Cerebellar cortex (tissue), 1 donor: ENCODE data around the gene LRIG1.

Source experiments
- DNase-seq: peaks from one replicate; pipeline ENCODE4 v3.0.0-alpha.2; 2015; ENCODE audit warnings: low spot score

Gene LRIG1

DNA sequence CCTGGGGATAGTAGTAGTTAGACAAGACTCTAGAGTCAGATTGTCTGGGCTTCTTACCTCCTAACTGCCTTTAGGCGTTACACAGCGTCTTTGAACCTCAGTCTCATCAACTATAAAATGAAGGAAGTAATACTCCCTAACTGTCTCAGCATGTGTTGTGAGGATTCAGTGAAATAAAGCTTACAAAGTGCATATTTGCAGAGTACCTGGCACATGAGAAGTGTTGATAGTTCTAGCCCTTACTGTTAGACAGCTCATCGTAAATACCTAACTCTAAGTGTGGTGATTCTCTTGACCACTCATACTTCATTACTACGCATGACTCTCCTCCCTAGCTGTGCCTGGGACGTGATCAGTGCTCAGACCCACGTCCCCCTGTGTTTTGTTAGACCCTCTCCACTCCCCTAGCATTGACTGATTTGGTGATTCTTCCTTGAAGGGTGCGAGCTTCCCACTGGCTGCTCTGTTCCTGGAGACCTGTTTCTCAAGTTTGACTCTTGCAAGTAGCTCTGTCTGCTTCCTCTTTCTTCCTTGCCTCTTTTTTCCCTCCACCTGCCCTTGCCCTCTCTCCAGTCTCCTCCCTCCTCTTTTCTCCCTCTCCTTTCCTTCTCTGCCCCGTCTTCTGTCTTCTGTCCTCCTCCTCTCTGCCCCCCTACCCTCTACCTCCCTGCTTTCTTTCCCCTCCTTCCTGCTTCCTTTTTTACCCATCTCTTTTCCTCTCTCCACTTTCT is 155.8 kb downstream of the LRIG1 start:
- DNase-seq: no peak

DNA sequence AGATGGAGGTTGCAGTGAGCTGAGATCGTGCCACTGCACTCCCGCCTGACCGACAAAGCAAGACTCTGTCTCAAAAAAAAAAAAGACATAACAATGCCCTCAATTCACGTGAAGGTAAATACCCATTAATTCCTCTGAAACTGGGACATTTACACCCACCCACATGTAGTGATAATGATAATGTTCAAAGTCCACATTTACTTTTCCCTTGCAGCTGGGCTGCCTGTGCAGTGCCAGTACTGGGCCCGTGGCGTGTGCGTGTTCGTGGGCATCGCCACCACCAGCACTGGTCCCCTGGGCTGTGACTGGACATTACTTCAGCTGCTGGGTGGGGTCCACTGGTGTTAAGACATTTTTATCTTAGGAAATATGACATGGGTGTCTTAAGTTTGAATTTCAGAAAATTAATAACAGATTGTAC is 156.4 kb downstream of the LRIG1 start:
- no peak for DNase-seq

DNA sequence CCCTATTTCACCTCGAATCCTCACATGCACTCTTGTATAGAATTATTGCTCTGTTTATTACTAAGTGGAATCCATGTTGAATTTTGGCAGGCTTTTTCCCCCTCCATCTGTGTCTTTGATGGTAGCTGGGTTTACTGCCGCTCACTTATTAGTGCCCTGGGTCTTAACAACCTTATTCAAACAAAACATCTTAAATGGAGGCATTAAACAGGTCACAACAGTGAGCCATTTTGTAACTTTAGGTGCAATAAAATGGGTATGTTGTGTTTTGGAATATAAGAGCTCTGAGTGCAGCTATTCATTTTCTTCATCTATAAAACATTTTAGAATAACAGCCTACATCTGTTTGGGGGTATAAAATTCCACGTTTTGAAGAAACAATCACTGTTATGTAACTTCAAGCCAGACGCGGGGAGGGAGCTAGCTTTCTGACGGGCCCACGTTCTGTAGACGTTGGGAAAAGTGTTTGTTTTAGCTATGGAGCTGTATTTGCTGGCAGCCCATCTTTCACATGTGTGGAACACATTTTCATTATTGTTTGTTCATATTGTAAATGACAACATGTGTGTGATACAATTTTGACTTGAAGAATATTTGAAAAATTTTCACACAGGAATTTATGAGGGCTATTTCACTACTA is 158.0 kb downstream of the LRIG1 start:
- DNase-seq: no peak

DNA sequence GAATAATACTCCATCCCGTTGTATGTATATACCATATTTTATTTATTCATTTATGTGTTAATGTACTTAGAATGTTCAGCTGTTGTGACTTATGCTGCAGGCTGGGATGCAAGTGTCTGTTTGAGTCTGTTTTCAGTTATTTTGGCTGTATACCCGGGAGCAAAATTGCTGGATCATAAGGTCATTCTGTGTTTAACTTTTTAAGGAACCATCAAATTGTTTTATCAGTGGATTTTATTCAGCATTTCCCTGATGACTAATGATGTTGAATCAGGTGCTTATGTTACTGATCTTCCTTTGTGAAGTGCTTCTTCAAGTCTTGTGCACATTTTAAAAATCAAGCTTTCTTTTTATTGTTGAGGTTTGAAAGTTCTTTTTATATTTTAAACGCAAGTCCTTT is 161.9 kb downstream of the LRIG1 start:
- DNase-seq: no peak

DNA sequence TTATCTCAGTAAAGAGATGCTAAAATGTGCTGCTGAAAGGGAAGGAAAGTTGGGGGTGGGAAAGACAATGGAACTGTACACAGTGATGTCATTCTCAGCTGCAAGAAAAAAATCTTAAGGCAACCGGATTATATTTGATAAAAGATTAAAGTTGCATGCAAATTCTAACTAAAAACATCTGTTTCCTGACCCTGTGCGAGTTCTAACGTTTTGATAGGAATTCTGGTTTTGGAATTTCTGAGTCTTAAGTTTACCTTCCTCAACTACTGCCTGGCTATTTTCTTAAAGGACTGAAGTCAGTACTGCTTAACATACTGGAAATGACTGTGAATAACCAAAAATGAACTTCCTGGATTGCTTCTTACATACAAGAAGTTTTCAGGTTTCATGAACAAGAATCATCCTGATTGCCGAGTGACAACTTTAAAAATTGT is 164.5 kb downstream of the LRIG1 start:
- DNase-seq: no peak

DNA sequence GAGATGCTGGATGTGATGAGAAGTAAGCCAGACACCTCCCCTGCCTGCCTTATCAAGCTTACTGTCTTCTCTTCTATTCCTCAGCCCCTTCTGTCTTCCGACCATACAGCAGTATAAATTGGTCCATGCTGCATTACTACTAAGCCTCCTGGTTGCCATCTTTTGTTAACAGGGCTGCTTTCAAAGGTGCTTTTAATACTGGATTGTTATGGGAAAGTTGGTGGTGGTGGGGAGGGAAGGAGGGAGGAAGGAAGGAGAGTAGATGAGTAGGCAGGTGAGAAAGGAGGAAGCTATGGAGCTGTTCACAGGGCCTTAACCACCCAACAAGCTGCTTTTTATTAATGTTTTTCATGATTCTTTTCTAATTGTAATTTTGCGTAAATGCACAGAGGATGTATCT is 165.2 kb downstream of the LRIG1 start:
- no peak for DNase-seq
